NCI-H345 (cell line): ENCODE data around the gene DNAJB6.

Experiments used
- DNase-seq: peaks from one replicate; lab custom pipeline; 2025; lab: John Stamatoyannopoulos, UW

The DNAJB6 gene

GRCh38 chr7:157428554-157428945, 91.7 kb downstream of the DNAJB6 start:
- DNase-seq = no peak

DNA sequence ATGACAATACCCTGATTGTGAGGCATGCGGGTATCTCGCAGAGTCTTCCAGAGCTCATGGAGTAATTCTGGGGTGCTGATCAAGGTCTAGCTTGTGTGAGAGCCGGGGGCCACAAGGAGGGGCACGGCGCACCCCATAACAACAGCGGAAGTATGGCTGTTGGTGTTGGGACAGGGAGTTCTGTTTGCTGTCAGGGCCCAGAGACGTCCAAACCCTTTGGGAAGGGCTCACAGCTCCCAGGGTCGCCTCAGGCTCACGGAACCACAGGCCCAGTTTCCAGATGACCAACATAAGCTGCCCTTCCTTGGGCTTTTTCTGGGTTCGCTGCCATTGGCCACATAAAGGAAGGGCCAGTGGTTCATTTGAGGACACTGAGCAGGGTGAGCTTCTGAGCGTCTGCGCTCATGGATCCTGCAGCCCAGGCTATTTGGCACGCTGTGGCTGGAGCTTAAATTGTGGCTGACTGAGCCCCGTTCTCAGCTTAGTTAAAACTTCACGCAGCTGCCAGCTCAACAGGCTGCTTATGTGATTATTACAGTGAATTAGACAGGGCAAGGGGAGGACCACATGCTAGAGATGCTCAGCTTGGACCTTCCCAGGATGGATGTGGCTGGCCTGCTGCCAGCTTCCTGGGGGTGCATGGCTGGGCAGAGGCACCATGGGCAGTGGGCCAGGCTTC, 92.3 kb downstream of the DNAJB6 start:
- peak; percentile 8 for DNase-seq

DNA sequence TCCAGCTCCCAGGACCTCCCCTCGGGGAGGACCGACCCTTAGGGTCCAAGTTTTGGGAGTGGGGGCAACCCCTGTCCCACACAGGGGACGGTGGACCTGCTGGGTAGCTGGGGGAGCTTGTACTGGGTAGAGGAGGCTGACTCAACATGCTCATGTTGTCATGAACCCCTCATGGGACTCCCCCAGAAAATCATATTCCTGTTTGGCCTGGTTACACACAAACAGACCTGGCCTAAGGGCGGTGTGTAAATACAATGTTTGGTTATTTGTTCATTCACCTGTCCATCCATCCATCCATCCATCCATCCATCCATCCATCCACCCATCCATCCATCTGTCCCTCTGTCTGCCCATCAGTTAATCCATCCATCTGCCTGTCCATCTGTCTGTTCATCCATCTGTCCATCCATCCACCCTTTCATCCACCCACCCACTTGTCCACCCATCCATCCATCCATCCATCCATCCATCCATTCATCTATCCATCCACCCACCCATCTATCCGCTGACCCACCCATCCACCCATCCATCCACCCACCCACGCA, 92.9 kb downstream of the DNAJB6 start:
- no peak for DNase-seq

DNA sequence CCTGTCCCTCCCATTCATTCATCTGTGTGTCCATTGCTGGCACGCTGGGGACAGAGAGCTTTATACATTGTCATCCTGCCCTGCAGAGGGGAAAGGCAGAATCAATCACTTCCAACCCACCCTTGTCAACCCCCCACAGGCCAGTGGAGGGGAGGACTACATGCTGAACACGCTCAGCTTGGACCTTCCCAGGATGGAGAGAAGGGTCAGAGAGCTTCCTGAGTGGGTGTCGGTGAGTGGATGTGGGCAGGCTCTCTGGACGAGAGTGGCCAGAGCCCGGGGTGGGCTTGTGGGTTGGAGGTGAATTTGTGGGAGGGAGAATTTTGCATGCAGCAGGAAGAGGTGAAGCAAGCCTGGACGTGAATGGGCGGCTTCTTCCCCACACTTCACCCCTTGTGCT, 93.9 kb downstream of the DNAJB6 start:
- no peak for DNase-seq

DNA sequence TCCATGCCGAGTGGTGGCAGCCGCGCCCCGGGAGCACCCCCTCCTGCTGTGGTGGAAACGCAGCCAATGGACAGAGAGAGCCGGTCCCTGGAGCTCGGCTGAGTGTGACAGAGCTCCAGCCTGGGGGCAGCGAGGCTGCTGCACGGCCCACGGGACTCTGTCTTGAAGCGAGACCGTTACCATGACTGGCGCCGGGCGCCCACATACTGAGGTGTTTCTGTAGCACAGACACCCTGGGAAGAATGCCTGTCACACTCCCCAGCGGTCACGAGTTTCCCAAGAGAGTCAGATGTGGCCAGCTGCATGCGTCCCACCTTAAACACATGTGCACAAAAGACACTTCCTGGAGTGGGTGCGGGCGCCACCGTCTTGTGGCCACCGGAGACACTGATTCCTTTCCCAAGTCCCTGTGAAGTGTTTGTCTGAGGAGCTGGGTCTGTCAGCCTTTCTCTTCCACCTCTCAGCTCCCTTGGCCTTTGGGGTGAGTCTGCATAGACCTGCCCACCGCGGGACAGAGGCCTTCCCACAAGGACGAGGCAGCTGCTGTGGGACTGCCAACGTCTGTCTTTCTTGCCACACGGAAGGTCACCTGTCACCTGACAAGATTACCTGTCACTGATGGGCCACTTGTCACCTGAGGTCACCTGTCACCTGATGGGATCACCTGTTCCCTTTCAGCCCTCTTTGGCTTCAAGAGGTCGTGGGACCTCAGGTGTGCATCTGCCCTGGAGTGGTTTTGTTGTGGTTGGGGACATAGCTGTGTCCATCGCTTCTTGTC, 94.6 kb downstream of the DNAJB6 start:
- no peak for DNase-seq

DNA sequence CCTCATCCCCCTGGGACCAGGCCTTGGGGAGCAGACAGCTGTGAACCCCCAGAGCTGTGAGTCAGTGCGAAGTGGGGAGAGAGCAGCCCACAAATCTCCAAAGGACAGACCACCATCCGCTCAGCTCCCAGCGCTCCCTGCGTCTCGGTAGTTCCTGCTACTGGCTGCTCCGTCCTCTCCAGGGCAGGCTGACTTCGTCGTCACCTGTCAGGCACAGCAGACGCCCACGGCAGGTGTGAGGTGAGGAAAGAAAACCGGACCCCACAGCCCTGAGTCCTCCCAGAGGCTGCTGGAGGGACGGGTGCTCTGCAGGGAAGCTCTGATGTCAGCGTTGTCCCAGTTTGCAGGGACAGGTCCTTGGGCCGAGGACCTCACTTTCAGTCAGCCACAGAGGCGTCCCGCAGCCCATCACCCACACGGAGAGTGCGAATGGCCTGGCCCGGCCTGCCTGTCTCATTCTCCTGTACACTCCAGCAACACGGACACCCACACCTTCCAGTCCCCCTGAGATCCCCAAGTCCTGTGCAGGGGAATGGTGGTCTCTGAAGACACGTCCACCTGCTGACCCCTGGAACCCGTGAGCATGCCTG, 95.2 kb downstream of the DNAJB6 start:
- no peak for DNase-seq

DNA sequence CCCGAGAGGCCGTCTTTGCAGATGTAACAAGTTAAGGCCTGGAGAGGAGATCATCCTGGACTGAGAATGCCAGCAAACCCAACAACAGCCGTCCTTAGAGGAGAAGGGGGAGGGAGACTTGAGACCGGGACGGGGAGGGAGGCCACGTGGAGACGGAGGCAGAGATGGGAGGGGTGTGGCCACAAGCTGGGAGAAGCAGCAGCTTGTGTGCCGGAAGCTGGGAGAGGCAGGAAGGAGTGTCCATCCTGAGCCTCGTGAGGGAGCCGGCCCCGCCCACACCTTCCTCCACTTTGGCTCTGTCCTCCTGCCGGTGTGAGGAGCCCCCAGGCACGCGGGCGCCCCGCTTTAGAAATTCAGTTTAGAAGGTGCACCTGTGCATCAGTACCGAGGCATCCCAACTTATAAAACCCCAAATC, 95.7 kb downstream of the DNAJB6 start:
- peak; percentile 75 for DNase-seq

- DNase-seq = peak; percentile 48
Observed at GRCh38 chr7:157432957-157433576, 96.3 kb downstream of the DNAJB6 start.

- DNase-seq = no peak
Observed at GRCh38 chr7:157433628-157434027, 96.8 kb downstream of the DNAJB6 start.

DNA sequence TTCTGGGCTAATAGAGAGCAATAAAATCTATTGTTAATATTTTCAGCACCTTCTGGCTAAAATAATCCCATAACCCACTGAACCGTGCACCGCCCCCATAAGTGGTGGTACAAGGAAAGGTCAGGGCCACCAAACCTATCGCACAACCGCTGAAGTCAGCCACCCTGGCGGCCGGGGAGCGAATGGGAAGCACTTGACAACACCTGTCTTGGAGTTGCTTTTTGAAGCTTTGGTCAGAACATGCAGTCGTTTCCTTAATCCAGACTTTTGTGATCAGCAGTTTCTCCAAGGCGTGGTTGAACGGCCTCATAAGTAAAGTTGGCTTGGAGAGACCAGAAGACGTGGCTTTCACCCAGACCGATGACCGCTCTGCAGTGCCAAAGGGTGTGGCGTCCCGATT, 97.4 kb downstream of the DNAJB6 start:
- no peak for DNase-seq

GRCh38 chr7:157434701-157435100, 97.9 kb downstream of the DNAJB6 start:
- DNase-seq = no peak

- no peak for DNase-seq
Observed at GRCh38 chr7:157436076-157436475, 99.3 kb downstream of the DNAJB6 start.

DNA sequence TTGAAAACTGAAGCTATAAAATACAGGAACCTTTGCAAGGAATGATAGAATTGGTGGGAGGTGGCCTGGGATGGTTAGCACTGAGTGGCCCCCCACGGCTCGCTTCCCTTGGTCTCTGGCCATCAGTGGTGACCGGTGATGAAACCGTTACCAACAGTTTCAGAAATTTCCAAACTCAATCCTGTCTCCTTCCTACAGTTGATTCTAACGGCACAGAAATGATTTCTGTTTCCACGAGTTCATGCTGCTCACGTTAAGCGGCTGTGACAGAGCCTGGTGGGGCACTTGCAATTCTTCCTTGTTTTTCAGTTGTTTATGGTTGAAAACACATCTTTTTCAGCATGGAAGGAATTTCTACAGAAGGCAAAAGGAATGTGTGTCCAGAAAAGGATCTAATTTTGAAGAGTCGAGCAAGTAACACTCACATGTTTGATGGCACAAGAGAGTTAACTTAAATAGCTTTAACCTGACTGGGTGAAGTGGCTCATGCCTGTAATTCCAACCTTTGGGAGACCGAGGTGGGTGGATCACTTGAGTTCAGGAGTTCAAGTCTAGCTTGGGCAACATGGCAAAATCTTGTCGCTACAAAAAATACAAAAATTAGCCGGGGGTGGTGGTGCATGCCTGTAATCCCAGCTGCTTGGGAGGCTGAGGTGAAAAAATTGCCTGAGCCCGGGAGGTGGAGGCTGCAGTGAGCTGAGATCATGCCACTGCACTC, 100.1 kb downstream of the DNAJB6 start:
- DNase-seq = no peak

- DNase-seq = no peak
Observed at GRCh38 chr7:157437519-157438061, 100.8 kb downstream of the DNAJB6 start.

DNA sequence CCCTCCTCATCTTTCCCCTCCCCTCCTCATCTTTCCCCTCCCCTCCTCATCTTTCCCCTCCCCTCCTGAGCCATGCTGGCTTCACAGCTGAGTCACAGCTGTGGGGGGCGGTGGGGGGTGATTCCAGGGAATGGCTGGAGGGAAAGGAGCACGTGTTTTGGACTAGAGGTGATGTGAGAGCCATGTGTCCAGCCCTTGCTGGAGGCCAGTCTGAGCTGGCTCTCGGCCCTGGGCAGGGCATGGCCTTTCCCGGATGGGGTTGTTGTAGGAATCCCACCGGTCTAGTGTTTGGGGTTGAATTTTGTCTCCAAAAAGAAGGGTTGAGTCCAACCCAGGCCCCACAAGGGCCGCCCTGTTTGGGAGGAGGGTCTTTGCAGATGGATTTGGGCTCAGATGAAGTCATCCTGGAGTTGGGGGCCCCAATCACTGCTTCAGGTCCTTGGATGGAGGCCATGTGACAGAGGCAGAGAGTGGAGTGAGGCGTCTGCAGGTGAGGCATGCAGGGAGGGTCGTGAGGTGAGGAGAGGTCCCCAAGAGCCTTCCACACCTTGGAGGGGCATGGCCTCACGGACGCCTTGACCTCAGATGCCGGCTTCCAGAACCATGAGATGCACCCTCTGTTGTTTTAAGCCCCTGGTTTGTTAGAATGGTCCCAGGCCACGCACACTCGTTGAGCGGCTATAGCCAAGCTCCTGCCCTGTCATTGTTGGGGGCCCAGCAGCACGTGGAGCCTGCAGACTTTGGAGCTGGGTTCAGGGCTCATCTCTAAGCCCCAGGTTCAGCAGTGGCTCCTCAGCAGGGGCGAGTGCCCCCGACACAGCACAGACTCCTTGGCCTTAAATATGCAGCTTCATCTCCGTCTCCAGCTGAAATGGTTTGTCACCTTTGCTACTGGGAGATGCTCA, 101.6 kb downstream of the DNAJB6 start:
- no peak for DNase-seq

GRCh38 chr7:157439149-157439548, 102.3 kb downstream of the DNAJB6 start:
- DNase-seq = no peak

- DNase-seq = no peak
Observed at GRCh38 chr7:157439761-157440160, 103.0 kb downstream of the DNAJB6 start.

GRCh38 chr7:157440346-157441022, 103.7 kb downstream of the DNAJB6 start:
- no peak for DNase-seq

DNA sequence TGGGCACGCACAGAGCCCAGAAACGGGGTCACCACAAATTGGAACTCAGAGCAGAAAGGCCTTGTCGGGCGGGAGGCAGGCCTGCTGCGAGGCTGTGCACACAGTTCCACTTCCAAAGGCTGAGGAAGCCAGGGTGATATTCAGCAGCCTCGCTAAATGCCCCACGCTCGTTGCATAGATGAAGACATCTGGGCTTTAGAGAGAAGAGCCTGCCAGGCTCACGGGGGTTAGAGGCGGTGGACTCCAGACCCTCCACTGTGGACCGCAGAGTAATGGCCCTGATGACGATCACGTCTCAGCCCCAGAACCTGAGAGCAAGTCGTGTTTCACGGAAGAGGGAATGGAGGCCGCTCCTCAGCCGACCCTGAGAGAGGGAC, 104.2 kb downstream of the DNAJB6 start:
- no peak for DNase-seq

DNA sequence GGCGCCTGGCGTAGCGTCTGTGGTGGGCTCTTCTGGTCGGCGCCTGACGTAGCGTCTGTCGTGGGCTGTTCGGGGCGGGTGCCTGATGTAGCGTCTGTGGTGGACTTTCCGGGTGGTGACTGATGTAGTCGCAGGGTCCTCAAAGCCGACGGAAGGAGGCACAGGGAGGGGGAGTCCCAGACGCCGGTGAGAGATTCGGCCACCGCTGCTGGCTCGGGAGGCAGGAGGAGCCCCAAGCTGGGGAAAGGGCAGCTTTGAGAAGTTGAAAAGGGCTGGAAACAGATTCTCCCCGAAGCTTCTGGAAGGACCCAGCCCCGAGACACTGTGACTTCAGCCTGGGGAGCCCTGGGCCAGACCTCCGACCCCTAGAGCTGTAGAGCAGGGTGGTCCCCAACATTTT, 105.7 kb downstream of the DNAJB6 start:
- DNase-seq = no peak
